ENCODE data around the gene ZNF367. TPM values are rescaled to one million over a fixed set of nuclear protein-coding genes. Genes with fewer than 3 reads are reported as not detected.

The ZNF367 gene
- total and polyA plus RNA-seq, 9 of the 15 experiments (the other 6 are each of a cell fraction or from before 2014, with no cell fraction given): 2.7 to 14.4 (median 10.0) TPM

DNA sequence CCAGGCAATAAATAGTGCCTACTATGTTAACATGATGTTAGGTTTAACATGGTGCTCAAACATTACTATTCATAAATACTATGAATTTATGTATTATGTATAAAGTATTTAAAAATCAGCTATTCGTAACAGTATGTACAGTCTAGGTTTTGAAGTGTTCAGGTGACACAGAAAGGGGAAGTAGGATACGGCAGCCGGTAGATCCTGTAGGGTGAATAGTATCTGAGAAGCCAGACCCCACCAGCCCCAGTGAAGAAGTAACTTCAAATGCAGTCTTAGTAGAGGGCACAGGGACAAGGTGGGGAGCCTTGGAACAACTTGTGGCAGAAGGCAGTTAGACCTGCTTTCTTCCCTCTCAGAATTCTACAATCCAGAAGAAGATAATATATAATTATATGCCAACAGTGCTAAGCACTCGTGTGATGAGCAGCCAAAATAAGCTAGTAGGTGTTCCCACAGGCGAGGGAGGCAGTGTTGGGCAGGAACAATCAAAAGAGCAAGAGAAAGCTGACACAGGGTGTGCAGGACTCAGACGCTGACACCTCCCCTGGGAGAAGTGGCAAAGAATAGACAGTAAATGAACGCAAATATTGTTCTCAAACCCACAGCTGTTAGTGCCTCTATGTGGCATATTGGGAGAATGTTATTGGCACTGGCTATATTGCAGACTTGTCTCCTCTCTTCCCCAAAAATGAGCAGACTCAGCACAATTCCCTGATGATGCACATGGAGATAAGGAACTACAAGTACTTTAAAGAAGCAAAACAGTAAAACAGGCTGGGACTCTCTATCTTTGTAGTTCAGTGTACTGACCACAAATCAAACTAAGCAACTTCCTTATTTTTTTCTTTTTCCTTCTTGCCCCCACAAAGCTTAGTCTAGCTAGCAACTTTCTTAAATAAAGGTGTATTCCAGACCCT, 4.6 kb downstream of the ZNF367 start (continued):
- TF ChIP-seq ZFP91 (CRISPR knock-in tag; IDR thresholded peaks at IDR 0.05) (no peak), RBBP5 (IDR thresholded peaks at IDR 0.05; ENCODE audit: borderline replicate concordance, insufficient read depth, low read length, poor library complexity, severe bottlenecking) (no peak), KAT2B (IDR thresholded peaks at IDR 0.05; ENCODE audit: low read depth, low read length) (no peak), SOX6 (IDR thresholded peaks at IDR 0.05) (peak; percentile 48; the same call in 1 of the 2 replicates), ASH1L (IDR thresholded peaks at IDR 0.05; ENCODE audit: borderline replicate concordance, low read depth, partially characterized antibody) (no peak), MLX (CRISPR knock-in tag; conservative IDR thresholded peaks at IDR 0.05) (no peak), EWSR1 (IDR thresholded peaks at IDR 0.05; ENCODE audit: borderline replicate concordance, low read depth, partially characterized antibody) (no peak), MCM3 (IDR thresholded peaks at IDR 0.05) (no peak), EZH2 (IDR thresholded peaks at IDR 0.05; ENCODE audit: borderline replicate concordance, low read depth, low read length) (no peak), TCF7 (IDR thresholded peaks at IDR 0.05; ENCODE audit: borderline replicate concordance) (no peak), NFE2L1 (tag; IDR thresholded peaks at IDR 0.05; ENCODE audit: borderline replicate concordance, low read depth) (no peak), ZFP36 (IDR thresholded peaks at IDR 0.05; ENCODE audit: low read depth, low read length, partially characterized antibody) (no peak), E2F3 (CRISPR knock-in tag; IDR thresholded peaks at IDR 0.05) (no peak), ZNF197 (CRISPR knock-in tag; IDR thresholded peaks at IDR 0.05; ENCODE audit: low read depth) (no peak), SMARCA5 (IDR thresholded peaks at IDR 0.05) (peak; percentile 29; the same call in 1 of the 2 replicates), ZBTB7A (IDR thresholded peaks at IDR 0.05; ENCODE audit: borderline replicate concordance, control insufficient read depth, low read depth, low read length) (no peak)
- TF ChIP-seq, protein P1, sequence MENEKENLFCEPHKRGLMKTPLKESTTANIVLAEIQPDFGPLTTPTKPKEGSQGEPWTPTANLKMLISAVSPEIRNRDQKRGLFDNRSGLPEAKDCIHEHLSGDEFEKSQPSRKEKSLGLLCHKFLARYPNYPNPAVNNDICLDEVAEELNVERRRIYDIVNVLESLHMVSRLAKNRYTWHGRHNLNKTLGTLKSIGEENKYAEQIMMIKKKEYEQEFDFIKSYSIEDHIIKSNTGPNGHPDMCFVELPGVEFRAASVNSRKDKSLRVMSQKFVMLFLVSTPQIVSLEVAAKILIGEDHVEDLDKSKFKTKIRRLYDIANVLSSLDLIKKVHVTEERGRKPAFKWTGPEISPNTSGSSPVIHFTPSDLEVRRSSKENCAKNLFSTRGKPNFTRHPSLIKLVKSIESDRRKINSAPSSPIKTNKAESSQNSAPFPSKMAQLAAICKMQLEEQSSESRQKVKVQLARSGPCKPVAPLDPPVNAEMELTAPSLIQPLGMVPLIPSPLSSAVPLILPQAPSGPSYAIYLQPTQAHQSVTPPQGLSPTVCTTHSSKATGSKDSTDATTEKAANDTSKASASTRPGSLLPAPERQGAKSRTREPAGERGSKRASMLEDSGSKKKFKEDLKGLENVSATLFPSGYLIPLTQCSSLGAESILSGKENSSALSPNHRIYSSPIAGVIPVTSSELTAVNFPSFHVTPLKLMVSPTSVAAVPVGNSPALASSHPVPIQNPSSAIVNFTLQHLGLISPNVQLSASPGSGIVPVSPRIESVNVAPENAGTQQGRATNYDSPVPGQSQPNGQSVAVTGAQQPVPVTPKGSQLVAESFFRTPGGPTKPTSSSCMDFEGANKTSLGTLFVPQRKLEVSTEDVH (IDR thresholded peaks at IDR 0.05; ENCODE audit: low read depth, partially characterized antibody): no peak
- TF ChIP-seq, protein P2, sequence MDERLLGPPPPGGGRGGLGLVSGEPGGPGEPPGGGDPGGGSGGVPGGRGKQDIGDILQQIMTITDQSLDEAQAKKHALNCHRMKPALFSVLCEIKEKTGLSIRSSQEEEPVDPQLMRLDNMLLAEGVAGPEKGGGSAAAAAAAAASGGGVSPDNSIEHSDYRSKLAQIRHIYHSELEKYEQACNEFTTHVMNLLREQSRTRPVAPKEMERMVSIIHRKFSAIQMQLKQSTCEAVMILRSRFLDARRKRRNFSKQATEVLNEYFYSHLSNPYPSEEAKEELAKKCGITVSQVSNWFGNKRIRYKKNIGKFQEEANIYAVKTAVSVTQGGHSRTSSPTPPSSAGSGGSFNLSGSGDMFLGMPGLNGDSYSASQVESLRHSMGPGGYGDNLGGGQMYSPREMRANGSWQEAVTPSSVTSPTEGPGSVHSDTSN (CRISPR knock-in tag; IDR thresholded peaks at IDR 0.05; ENCODE audit: low read depth): no peak
- TF ChIP-seq, protein P2 (tag; conservative IDR thresholded peaks at IDR 0.05; ENCODE audit: low read depth): peak; percentile 46

All from K562 (cell line).